Type B pancreatic cell (in vitro differentiated cells): ENCODE data around the gene WNT3A. TPM values are rescaled to one million over a fixed set of nuclear protein-coding genes. Genes with fewer than 3 reads are reported as not detected.
A peak's percentile ranks its signal among the peaks of the same experiment; 100 is the strongest.

Experiments used
- DNase-seq: peaks from one replicate; pipeline ENCODE4 v3.0.0; 2021; ENCODE audit warnings: mixed read lengths; ENCODE audit not compliant: unreplicated experiment; ENCODE audit errors: extremely low spot score
- H3K27ac Mint-ChIP-seq: 2 replicates; pipeline ENCODE4 v1.8.0; 2021; ENCODE audit warnings: mild to moderate bottlenecking, mixed read lengths
- H3K27me3 Mint-ChIP-seq: 2 replicates; pipeline ENCODE4 v1.8.0; 2021; ENCODE audit warnings: mixed read lengths
- H3K36me3 Mint-ChIP-seq: 2 replicates; pipeline ENCODE4 v1.8.0; 2021; ENCODE audit warnings: mixed read lengths
- H3K4me1 Mint-ChIP-seq: one replicate; pipeline ENCODE4 v1.8.0; 2021; ENCODE audit warnings: mixed read lengths; ENCODE audit not compliant: unreplicated experiment
- H3K4me3 Mint-ChIP-seq: 2 replicates; pipeline ENCODE4 v1.8.0; 2021; ENCODE audit warnings: mild to moderate bottlenecking, mixed read lengths
- H3K9me3 Mint-ChIP-seq: 2 replicates; pipeline ENCODE4 v1.8.0; 2021; ENCODE audit warnings: mixed read lengths
- microRNA-seq: library from miRNA; unstranded; fragments of <30 nt; microRNA quantifications from one replicate; pipeline ENCODE4, GENCODE V29; 2020
- total RNA-seq: library from RNA; stranded (reverse); gene quantifications from 2 replicates; pipeline ENCODE4 v1.2.1, GENCODE V29; 2021; ENCODE audit warnings: low replicate concordance
- TF ChIP-seq, protein P1 (sequence below): fragments of 200-600 bp; sonication (generic); conservative IDR thresholded peaks from 2 replicates; pipeline ENCODE4 v1.5.0; 2021; ENCODE audit warnings: antibody characterized with exemption, mild to moderate bottlenecking

Gene WNT3A
- total RNA-seq, 1 donor from 2014 or later = 6.4 TPM

- peak overlapping the region; percentile 98 for H3K27ac Mint-ChIP-seq
- TF ChIP-seq, protein P1, sequence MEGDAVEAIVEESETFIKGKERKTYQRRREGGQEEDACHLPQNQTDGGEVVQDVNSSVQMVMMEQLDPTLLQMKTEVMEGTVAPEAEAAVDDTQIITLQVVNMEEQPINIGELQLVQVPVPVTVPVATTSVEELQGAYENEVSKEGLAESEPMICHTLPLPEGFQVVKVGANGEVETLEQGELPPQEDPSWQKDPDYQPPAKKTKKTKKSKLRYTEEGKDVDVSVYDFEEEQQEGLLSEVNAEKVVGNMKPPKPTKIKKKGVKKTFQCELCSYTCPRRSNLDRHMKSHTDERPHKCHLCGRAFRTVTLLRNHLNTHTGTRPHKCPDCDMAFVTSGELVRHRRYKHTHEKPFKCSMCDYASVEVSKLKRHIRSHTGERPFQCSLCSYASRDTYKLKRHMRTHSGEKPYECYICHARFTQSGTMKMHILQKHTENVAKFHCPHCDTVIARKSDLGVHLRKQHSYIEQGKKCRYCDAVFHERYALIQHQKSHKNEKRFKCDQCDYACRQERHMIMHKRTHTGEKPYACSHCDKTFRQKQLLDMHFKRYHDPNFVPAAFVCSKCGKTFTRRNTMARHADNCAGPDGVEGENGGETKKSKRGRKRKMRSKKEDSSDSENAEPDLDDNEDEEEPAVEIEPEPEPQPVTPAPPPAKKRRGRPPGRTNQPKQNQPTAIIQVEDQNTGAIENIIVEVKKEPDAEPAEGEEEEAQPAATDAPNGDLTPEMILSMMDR = no peak
- no peaks in the 10 kb centered on the region for H3K27me3 Mint-ChIP-seq
- peaks cover 6% of the 10 kb centered on the region for H3K4me1 Mint-ChIP-seq
- H3K9me3 Mint-ChIP-seq = no peaks in the 10 kb centered on the region
- no peaks in the 10 kb centered on the region for H3K36me3 Mint-ChIP-seq
- DNase-seq = no peak
- peak overlapping the region; percentile 96 for H3K4me3 Mint-ChIP-seq
Observed at GRCh38 chr1:228110556-228110955, 103.8 kb downstream of the WNT3A start.

Small RNAs within 50 kb of the gene (microRNA-seq; reads per million reads assigned to microRNA genes)
- gene MIR3620 = 5.5 reads per million, percentile 21 among the genes with 10 or more reads in this experiment

Other genes starting within 250 kb of the WNT3A start
- gene PRSS38, start 191.3 kb upstream of the WNT3A start, total RNA-seq = not detected in 2 replicates
- 3.0 and 4.3 TPM in 2 replicates for gene WNT9A, start 59.1 kb upstream of the WNT3A start, total RNA-seq
- 288 and 401 TPM in 2 replicates for gene ARF1, start 75.7 kb downstream of the WNT3A start, total RNA-seq
- gene C1orf35, start 96.3 kb downstream of the WNT3A start, total RNA-seq = 16.9 and 23.3 TPM in 2 replicates
- 47.4 and 58.8 TPM in 2 replicates for gene MRPL55, start 102.3 kb downstream of the WNT3A start, total RNA-seq
- gene GUK1, start 133.3 kb downstream of the WNT3A start, total RNA-seq = 133 and 174 TPM in 2 replicates
- 0.76 and 1.3 TPM in 2 replicates for gene GJC2, start 142.9 kb downstream of the WNT3A start, total RNA-seq
- gene IBA57, start 158.8 kb downstream of the WNT3A start, total RNA-seq = 9.5 and 10.5 TPM in 2 replicates
- 17.2 and 48.9 TPM in 2 replicates for gene OBSCN, start 201.0 kb downstream of the WNT3A start, total RNA-seq